Gastrocnemius medialis (tissue), 4 donors: ENCODE data around the gene COL24A1.

Experiments
- CTCF ChIP-seq, 5 experiments: fragments of 450-650 bp in 3 of 5; fragments of 200-600 bp in 2 of 5; sonication (generic) in 2 of 5; IDR thresholded peaks in 4 of 5; conservative IDR thresholded peaks in 1 of 5; 1 replicate in 4 of 5; 2 replicates in 1 of 5; pipeline ENCODE4 v1.5.1; 2016 to 2019; ENCODE audit warnings: antibody characterized with exemption in 5 of 5, mild to moderate bottlenecking in 3 of 5, moderate library complexity in 3 of 5
- POLR2A ChIP-seq, 2 donors: fragments of 450-650 bp; IDR thresholded peaks; one replicate each; pipeline ENCODE4 v1.6.1; 2017; ENCODE audit warnings: antibody characterized with exemption in 2 of 2, mild to moderate bottlenecking in 2 of 2, moderate library complexity in 2 of 2

GRCh38 chr1:85708829-85709227, 447.7 kb downstream of the COL24A1 start:
- TF ChIP-seq CTCF (IDR thresholded peaks at IDR 0.05 in 4 of 5, conservative IDR thresholded peaks at IDR 0.05 in 1 of 5) (no peak), POLR2A (IDR thresholded peaks at IDR 0.05) (no peak)
